ENCODE data around the gene MOB3B.

Gene MOB3B

GRCh38 chr9:27356446-27356845 is 173.2 kb downstream of the MOB3B start:
- DNase-seq: no peak

GRCh38 chr9:27355166-27355565 is 174.4 kb downstream of the MOB3B start:
- DNase-seq: no peak

DNA sequence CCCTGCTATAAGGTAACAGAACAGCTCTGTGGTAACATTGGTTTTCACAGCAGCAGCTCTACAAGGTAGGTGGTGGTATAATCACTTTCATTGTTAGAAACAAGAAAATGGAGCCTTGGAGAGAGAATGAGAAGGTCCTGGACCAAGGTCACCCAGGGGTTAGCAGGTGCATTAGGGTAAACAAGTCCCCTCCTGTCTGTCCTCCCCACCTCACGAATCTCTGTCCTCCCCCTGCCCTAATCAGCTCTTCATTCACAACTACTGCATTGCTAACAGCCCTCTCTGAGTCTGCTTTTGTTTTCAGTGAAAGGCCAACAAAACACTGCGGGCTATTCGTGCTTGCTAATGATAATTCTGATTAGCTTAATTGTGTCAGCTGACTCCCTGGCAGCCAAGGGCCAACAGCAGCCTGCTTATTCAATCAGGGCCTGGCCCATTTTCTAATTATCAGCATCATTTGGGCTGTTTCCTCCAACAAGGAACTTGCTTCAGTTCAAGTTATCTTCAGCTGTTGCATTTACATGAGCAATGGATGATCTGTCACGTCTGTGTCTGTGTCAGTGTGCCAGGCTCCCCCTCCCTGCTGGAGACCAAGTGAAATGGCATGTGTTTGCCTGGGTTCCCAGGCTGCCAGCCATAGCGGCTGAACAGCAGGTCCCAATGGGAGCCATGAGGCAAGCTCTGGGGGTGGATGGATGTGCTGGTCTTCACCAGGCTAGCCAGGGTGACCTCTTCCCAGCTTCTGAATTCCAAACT is 176.0 kb downstream of the MOB3B start:
- no peak for DNase-seq

DNA sequence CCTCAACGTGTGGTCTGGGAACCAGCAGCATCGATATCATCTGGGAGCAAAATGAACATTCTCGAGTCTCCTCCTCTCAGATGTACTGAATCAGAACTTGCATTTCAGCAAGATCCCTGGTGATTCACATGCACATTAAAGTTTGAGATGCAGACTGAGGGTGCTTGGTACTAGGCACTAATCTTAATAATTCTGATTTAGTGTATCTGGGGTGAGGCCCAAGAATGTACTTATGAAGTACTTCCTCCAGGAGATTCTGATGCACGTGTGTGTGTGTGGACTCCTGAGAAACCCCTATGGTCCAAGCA is 176.5 kb downstream of the MOB3B start:
- DNase-seq: no peak

- DNase-seq: no peak
Measured at GRCh38 chr9:27352457-27353165, 177.0 kb downstream of the MOB3B start.

- DNase-seq: no peak
Measured at GRCh38 chr9:27351438-27351837, 178.2 kb downstream of the MOB3B start.

GRCh38 chr9:27350382-27350976 is 179.1 kb downstream of the MOB3B start:
- no peak for DNase-seq

- DNase-seq: no peak
Measured at GRCh38 chr9:27349698-27350080, 179.9 kb downstream of the MOB3B start.

DNA sequence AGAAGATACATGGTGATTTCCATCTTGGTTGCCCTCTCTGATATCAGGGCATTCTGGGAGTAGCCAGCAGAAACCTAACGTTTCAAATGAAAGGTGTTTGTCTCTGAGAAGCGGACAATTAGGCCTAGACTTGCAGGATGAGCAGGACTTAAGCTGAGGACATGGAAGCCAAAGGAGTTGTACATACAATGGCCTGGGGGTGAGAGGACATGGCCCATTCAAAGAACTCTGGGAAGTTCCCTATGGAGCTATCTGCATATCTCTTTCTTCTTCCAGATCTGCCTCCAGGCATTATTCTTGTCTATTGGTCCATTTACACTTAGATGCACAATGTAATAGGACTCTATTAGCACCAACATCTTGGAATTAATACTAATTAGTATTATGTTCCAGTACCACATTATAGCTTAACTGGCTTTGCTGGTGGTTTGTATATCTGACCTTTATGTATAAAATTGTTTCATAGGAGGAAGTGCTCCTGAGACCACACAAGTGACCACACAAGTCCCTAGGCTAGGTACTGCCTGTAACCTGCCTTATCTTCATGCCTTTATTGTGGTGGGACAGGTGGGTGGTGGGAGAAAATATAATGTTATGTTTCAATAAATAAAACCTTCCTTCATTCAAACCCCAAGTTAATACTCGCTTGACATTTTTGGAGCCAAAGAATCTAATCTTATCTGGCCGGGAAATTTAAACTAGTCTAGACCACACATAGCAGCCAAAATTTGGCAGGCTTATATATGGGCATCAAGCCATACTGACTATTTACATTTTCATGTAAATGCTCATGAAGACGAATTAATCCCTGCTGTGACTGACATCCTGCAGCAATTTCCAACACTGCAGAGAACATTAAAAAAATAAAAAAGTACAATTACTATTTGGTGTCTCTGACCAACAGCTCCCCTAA is 180.6 kb downstream of the MOB3B start:
- DNase-seq: no peak

DNA sequence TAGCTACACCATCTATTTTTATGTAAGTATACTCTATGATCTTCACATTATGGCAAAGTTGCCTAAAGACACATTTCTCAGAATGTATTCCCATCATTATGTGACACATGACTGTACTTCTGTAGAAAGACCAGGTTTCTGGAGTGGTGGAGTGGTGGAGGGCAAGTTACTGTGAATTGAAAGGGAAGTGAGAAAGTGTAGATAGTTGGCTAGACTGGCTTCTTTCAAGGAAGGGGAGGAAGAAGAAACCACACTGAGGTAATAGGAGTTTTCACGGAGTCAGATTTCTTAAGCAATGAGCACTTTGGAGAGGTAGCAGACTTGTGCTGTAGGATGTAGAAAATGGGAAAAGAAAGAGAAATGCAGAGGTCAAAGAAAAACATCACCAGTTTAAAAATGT is 181.7 kb downstream of the MOB3B start:
- no peak for DNase-seq

GRCh38 chr9:27344776-27345175 is 184.8 kb downstream of the MOB3B start:
- no peak for DNase-seq

- no peak for DNase-seq
Measured at GRCh38 chr9:27341545-27342294, 187.9 kb downstream of the MOB3B start.

DNA sequence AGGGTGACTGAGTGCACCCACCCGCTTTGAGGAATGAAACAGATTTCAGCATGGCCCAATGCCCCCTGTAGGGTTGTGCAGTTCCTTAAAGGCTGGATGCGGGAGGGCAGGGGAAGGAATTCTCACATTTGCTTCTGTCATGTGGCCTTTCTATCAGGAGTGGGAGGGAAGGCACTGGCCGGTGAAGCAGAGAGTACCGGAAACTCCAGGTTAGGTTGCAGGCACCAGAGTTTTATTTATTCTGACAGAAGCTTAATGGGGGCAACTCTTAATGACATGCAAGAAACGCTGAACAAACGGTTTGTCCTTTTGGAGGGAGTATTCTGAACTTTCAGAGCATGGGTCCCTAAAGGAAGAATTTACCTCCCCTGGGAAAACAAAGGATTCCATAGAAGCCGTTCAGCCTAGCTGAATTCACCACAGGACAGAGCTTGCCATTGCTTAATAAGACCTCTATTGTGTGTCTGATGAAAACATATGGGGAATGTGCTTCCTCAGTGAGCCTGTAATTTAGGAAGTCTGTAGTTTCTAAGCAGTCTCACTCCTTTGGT is 188.6 kb downstream of the MOB3B start:
- DNase-seq: no peak

GRCh38 chr9:27340285-27340674 is 189.3 kb downstream of the MOB3B start:
- DNase-seq: no peak

DNA sequence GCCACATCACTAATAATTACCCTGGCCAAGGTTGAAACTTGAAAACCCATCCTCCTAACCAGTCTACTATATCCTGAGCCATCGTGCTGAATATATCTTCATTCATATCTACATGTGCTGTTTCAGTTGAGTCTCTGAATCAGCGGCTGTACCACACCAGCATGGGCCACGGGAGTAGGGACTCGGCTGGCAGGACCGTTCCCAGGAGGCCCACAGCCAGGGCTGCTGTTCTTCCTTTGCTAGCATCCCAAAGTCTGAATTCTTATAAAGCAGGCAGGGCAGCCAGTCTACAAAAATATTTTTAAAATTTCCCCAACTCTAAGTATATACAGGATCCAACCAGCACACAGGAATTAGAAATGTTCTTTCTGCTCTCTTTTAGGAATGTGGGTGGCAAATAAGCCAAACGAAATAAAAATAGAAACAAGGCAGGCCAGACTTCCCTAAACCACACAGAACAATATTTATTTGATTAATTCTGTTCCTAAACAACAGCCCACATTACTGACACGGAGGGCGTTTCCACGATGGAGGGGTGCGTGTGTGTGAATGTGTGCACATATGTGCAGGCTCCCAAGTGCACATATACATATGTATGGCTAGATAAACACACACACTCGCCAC is 189.8 kb downstream of the MOB3B start:
- DNase-seq: no peak

DNA sequence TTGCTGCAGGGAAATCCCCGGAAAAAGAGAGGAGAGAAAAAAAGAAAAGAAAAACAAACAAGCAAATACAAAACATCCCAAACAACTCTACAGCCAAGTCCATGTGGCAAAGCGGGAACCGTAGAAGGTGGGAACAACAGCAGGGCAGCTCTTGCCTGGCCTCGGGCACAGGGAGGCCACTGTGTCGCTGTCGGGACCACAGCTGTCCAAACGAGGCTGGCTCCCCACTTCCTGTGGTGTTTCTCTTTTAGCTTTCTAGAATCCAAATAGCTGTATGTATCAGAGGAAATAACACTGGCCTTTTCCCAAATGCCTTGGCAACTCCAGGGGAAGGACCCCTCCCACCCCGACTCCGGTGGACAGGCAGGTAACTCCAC is 191.1 kb downstream of the MOB3B start:
- no peak for DNase-seq

GRCh38 chr9:27337833-27338526 is 191.6 kb downstream of the MOB3B start:
- no peak for DNase-seq

- no peak for DNase-seq
Measured at GRCh38 chr9:27337236-27337635, 192.4 kb downstream of the MOB3B start.

GRCh38 chr9:27336829-27337228 is 192.8 kb downstream of the MOB3B start:
- DNase-seq: no peak

- DNase-seq: no peak
Measured at GRCh38 chr9:27336126-27336525, 193.5 kb downstream of the MOB3B start.

GRCh38 chr9:27335075-27335474 is 194.5 kb downstream of the MOB3B start:
- no peak for DNase-seq

Measured in NCI-H2029 treated with DMSO at 0.1 percent for 48 hours (cell line).